HUES64 (cell line): ENCODE measurements around the gene ACAD11.

Experiments used
- H3K27ac ChIP-seq: 2 replicates; pipeline ENCODE4 v1.7.0; 2013; ENCODE audit warnings: low read depth, low read length, inconsistent platforms
- H3K27me3 ChIP-seq: 2 replicates; pipeline ENCODE4 v1.6.1; 2013; ENCODE audit warnings: mild to moderate bottlenecking, low read length; ENCODE audit not compliant: insufficient read depth
- H3K36me3 ChIP-seq: 2 replicates; pipeline ENCODE4 v1.6.1; 2013; ENCODE audit warnings: mild to moderate bottlenecking, low read length; ENCODE audit not compliant: insufficient read depth
- H3K4me1 ChIP-seq: 2 replicates; pipeline ENCODE4 v1.6.1; 2013; ENCODE audit warnings: mild to moderate bottlenecking, low read length, moderate library complexity; ENCODE audit not compliant: insufficient read depth
- H3K4me3 ChIP-seq: 2 replicates; pipeline ENCODE4 v1.5.1; 2013; ENCODE audit warnings: mild to moderate bottlenecking, low read length, moderate library complexity
- H3K9ac ChIP-seq: 2 replicates; pipeline ENCODE4 v1.6.1; 2013; ENCODE audit warnings: mild to moderate bottlenecking, low read depth, low read length
- H3K9me3 ChIP-seq: 2 replicates; pipeline ENCODE4 v1.6.1; 2013; ENCODE audit warnings: low read depth, low read length; ENCODE audit not compliant: insufficient read depth
- WGBS: fragments of 150-250, 120-280 bp; methylation state at CpG from one replicate; pipeline ENCODE4 v1.1.7; 2013; ENCODE audit warnings: missing lambda C conversion rate; 5-methylcytosine and 5-hydroxymethylcytosine counted together

Gene ACAD11

DNA sequence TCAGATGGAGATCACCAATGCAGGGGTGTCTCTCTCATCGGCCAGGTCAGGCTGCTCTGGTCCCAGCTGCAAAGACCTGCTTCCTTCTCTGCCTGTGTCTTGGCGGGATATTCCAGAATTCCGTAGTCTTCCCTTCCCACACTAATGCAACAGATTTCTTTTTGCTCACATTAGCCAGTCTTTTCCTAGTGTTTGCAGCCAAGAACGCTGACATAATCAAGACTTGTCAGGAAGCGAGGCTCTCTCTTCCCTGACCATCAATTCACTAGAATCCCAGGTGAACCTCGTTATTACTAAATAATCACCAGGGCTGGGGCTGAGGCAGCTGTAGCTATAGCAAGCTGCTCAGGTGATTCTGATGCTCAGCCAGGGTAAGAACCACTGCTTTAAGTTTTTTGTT, 105.8 kb downstream of the ACAD11 start:
- no peak overlapping the region for H3K27ac ChIP-seq
- H3K9me3 ChIP-seq = no peaks in the 10 kb centered on the region
- no peaks in the 10 kb centered on the region for H3K27me3 ChIP-seq
- H3K9ac ChIP-seq = no peak overlapping the region
- peaks cover 11% of the 10 kb centered on the region; the same call in 1 of the 2 replicates for H3K4me1 ChIP-seq
- H3K36me3 ChIP-seq = no peaks in the 10 kb centered on the region
- WGBS = 93% methylated on average over 6 of the region's 6 CpGs
- H3K4me3 ChIP-seq = no peak overlapping the region

DNA sequence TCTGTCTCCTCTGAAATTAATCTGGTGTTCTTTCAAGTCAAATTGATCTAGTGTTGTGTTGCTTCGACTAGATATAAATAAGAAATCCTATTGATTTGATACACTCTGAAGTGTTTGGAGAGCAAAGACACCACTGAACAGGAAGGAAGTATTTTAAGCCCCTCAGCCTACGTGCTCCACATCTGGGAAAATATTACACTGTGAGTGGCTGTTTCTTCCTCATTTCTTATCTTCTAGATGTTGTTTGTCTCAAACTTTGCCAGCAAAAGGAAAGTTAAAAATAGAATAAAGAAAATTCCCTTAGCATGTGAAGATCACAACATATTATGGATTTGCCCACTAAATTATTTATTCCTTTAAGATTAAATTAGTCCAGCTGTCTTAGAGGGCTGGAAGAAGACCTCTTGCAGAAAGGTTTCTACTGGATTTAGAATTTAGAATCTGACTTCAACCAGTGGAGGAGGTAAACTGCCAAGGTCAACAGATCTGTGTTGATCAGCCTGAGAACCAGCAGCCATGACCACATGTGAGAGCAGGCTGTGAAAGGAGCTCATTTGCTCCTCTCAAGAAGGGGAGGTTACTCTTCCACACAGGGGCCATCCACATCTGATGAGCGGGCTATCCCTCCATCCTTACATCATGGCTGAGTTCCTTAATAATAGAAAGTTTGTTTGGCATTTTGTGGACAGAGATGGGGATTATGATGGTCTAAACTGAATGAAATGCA, 108.9 kb downstream of the ACAD11 start:
- Histone ChIP-seq H3K4me1 (peaks cover 11% of the 10 kb centered on the region; the same call in 1 of the 2 replicates), H3K27me3 (no peaks in the 10 kb centered on the region), H3K9ac (no peak overlapping the region), H3K36me3 (no peaks in the 10 kb centered on the region), H3K9me3 (no peaks in the 10 kb centered on the region), H3K4me3 (no peak overlapping the region), H3K27ac (no peak overlapping the region)
- WGBS = 97% methylated on average over 2 of the region's 3 CpGs

DNA sequence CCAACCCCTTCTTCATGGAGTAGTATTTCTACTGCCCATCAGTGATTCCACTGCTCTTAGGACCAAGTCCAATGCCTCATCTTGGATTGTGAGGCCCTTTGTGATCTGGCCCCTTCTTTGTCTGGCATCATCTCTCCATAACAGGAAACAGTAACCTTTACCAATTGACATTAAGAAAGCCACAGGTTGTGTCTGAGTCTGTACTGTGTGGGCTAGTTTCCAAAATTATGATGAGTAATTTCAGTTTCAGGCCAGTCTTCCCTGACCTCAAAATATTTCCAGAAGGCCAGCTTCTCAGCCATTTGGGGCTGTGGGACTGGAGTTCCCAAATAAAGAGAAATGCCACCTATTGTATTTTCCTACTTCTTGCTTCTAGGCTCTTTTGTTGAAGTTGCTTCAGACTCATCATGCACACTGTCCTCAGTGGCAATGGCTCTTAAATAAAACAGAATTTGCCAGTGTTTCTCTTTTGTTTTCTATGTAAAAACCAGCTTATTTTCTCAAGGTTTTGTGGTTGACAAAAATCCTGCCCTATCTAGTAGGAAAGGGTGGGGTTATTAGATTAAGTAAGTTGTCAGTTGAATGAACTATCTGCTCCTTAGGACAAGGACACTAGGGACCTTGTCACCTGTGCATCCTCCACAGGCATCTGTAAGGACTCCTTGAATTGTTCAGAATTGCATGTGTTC, 109.6 kb downstream of the ACAD11 start:
- Histone ChIP-seq H3K36me3 (no peaks in the 10 kb centered on the region), H3K4me3 (no peak overlapping the region), H3K27me3 (no peaks in the 10 kb centered on the region), H3K27ac (no peak overlapping the region), H3K9me3 (no peaks in the 10 kb centered on the region), H3K4me1 (peaks cover 7% of the 10 kb centered on the region; the same call in 1 of the 2 replicates), H3K9ac (no peak overlapping the region)

DNA sequence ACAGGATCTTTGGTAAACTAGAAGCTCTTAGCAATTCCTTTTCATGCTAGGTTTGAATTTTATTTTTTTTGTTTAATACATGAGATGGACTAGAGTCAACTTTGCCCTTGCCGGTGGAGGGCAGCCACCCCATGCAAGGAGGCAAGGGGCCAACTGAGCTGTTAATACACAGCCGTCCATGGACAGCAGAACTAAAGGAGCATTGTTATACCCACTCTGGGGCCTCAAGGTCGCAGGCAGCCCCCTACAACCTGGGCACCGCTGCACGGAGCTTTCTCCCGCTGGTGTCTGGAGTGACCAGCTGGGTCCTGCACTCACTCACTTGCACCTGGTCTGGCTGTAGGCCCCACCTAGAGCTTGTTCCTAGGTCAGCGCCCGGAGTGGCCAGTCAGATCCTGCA, 110.4 kb downstream of the ACAD11 start:
- WGBS = 92% methylated on average over 8 of the region's 8 CpGs

DNA sequence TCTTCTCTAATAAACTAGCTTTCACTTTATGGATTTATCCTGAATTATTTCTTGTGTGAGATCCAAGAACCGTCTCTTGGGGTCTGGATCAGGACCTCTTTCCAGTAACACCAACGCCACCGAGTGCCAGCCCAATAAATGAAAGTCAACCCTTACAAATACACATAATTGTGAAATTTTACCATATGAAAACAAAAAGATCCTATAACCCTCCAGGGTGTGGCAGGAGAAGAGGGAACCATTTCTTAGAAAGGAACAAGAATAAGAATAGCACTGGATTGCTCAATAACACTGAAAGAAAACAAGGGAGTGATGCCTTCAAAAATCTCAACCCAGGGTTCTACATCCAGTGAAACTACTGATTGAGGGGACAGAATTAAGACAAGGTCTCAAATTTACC, 114.1 kb downstream of the ACAD11 start:
- no peak overlapping the region for H3K9ac ChIP-seq
- H3K4me1 ChIP-seq = no peaks in the 10 kb centered on the region
- H3K9me3 ChIP-seq = no peaks in the 10 kb centered on the region
- H3K27me3 ChIP-seq = no peaks in the 10 kb centered on the region
- peaks cover 5% of the 10 kb centered on the region for H3K36me3 ChIP-seq
- no peak overlapping the region for H3K4me3 ChIP-seq
- no peak overlapping the region for H3K27ac ChIP-seq
- whole genome bisulfite sequencing = 93% methylated on average over 3 of the region's 3 CpGs

More for the DNA sequence above, 110.4 kb downstream of the ACAD11 start:
- no peaks in the 10 kb centered on the region for H3K4me1 ChIP-seq
- H3K36me3 ChIP-seq = no peaks in the 10 kb centered on the region
- no peaks in the 10 kb centered on the region for H3K27me3 ChIP-seq
- no peak overlapping the region for H3K4me3 ChIP-seq
- no peak overlapping the region for H3K27ac ChIP-seq
- H3K9ac ChIP-seq = no peak overlapping the region
- no peaks in the 10 kb centered on the region for H3K9me3 ChIP-seq

DNA sequence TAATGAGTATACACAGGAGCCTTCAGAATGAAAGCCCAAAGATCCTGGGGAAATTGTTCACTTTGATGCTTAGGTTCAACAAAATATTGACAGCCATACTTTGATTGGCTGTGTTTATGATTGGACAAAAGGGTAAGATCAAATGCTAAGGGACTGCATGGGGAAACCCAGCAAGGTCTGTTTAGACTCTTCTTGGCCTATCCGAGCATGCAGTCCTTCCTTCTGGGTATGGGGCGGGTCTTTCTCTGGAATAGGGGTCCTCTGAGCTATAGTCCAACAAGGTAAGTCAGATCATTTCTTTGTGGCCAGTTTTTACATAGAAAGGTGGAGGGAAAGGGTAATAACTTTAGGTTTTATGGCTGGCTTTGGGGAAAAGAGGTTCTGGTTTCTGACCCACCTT, 115.5 kb downstream of the ACAD11 start:
- WGBS = 94% methylated on average over 2 of the region's 2 CpGs
- Histone ChIP-seq H3K27ac (no peak overlapping the region), H3K4me1 (no peaks in the 10 kb centered on the region), H3K9me3 (no peaks in the 10 kb centered on the region), H3K9ac (no peak overlapping the region), H3K27me3 (no peaks in the 10 kb centered on the region), H3K36me3 (peaks cover 18% of the 10 kb centered on the region), H3K4me3 (no peak overlapping the region)

DNA sequence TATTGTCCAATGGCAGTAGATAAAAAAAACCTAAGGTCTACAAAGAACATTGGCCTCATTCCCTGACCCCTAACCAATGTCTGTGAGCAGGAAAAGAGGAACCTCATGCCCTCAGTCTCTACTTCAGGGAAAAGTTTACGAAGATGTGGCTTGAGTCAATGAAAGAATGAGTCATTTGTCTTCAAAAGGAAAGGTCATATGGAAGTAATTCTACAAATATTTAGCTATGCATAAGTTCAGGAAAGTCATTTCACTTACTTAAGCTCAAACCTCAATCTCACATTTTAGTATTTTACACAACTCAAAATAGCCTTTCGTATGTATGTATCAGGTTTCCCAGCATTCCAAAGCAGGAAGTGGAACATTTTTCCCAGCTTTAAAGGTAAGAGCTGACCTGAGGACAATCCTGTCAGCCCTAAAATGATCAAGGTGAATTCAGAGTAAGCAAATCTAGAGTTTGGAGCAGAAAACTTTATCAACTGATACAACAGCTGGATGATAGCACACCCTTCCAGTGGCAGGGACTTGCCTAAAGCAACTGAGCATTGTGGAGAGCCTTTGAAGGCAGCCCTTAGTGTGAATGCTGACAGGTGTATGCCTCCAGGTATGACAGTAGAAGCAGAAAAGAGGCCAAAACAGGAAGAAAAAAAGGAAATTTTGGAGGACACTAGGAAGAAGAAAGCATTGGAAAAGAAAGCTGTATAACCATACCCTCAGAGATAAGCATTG, 116.4 kb downstream of the ACAD11 start:
- Histone ChIP-seq H3K9me3 (no peaks in the 10 kb centered on the region), H3K9ac (no peak overlapping the region), H3K4me3 (no peak overlapping the region), H3K27me3 (no peaks in the 10 kb centered on the region), H3K4me1 (no peaks in the 10 kb centered on the region), H3K27ac (no peak overlapping the region), H3K36me3 (peaks cover 28% of the 10 kb centered on the region)
- 91% methylated on average over 1 of the region's 2 CpGs for WGBS

DNA sequence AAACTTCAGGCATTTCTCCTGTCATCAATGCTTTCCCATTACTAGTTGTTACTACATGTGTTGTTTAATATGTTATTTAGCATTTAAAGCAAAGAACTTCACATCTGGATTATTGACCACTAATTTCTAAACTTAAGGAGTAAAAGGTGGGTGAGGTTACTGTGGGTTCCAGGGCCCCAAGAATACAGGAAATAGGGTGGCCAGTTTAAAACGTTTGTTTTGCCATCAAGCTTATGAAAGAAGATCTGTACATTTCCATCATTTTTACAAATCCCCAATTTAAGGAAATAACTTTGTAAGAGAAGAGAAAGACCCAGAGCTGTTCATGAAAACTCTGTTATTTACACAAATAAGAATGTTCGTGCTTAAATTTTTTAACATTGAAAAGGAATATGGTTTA, 117.0 kb downstream of the ACAD11 start:
- H3K4me1 ChIP-seq = no peaks in the 10 kb centered on the region
- no peak overlapping the region for H3K9ac ChIP-seq
- H3K9me3 ChIP-seq = no peaks in the 10 kb centered on the region
- H3K27ac ChIP-seq = no peak overlapping the region
- no peak overlapping the region for H3K4me3 ChIP-seq
- H3K36me3 ChIP-seq = peaks cover 33% of the 10 kb centered on the region
- H3K27me3 ChIP-seq = no peaks in the 10 kb centered on the region
- 82% methylated on average over 2 of the region's 2 CpGs for WGBS

DNA sequence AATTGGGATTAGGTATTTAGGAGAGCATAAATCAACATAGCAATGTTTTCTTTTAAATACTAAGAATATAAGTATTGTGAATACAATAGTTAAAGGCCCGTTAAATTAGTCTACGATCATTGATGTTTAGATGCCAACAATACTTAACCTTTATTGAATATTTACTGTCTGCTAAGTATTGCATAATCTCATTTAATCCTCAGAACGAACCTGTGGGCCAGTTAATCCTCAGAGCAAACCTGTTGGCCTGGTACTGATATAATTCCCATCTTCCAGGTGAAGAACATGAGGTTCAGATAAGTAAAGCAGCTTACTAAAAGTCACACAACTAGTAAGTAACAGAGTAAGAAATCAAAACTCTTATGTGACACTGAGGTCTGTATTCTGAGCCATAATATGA, 119.9 kb downstream of the ACAD11 start:
- Histone ChIP-seq H3K4me1 (no peaks in the 10 kb centered on the region; the same call in 1 of the 2 replicates), H3K9ac (no peak overlapping the region)
- 100% methylated on average over 1 of the region's 3 CpGs for WGBS

DNA sequence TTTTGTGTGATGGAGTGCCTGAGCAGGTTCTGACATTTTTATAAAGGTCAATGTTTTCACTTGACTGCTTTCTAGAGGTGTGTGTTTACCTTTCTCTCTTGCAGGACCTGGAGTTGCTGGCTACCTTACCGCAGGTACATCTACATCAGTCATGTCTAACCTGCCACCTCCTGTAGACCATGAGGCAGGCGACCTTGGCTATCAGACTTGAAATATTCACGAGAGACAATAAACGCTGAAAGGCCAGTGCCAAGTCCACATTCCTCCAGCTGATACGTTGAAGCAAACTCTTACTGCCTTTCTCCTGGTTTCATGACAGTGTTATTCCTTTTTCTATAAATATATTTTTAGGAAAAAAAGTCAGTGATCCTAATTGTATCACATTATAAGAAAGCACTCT, 121.5 kb downstream of the ACAD11 start:
- 94% methylated on average over 5 of the region's 5 CpGs for WGBS
- no peaks in the 10 kb centered on the region; the same call in 1 of the 2 replicates for H3K4me1 ChIP-seq

More for the DNA sequence above, 119.9 kb downstream of the ACAD11 start:
- Histone ChIP-seq H3K4me3 (no peak overlapping the region), H3K27me3 (no peaks in the 10 kb centered on the region), H3K36me3 (peaks cover 40% of the 10 kb centered on the region), H3K27ac (no peak overlapping the region), H3K9me3 (no peaks in the 10 kb centered on the region)

DNA sequence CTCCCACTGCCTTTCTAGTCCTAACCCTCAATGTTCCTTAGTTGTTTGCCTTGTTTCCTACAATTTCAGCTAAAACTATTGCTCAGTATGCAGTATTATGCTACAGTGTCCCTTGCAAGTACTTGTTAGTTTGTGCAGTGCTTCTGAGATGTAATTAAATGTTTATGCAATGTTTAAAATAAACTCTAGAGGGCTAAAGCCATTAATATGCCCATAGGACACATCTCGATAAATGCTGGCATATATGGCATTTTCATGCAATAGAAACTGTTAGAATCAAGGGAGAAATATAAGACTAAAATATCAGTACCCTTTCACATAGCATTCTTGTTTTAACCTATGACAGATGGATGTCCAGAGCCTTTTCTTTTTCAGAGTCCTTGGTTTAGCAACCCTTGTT, 122.3 kb downstream of the ACAD11 start:
- WGBS = 100% methylated on average over 1 of the region's 1 CpG
- H3K27ac ChIP-seq = no peak overlapping the region
- no peaks in the 10 kb centered on the region; the same call in 1 of the 2 replicates for H3K4me1 ChIP-seq
- no peaks in the 10 kb centered on the region for H3K27me3 ChIP-seq
- H3K36me3 ChIP-seq = peaks cover 50% of the 10 kb centered on the region
- no peaks in the 10 kb centered on the region for H3K9me3 ChIP-seq
- no peak overlapping the region for H3K4me3 ChIP-seq
- H3K9ac ChIP-seq = no peak overlapping the region

More for the DNA sequence above, 121.5 kb downstream of the ACAD11 start:
- Histone ChIP-seq H3K9ac (no peak overlapping the region), H3K9me3 (no peaks in the 10 kb centered on the region), H3K27me3 (no peaks in the 10 kb centered on the region), H3K4me3 (no peak overlapping the region), H3K36me3 (peaks cover 48% of the 10 kb centered on the region), H3K27ac (no peak overlapping the region)
